GM18858 (cell line): ENCODE measurements around the gene DMPK.
A peak's percentile ranks its signal among the peaks of the same experiment; 100 is the strongest.

Experiments used
- ATAC-seq: cut with Tn5 transposase; IDR thresholded peaks from one replicate; pipeline ENCODE4 v1.9.1; 2021; ENCODE audit not compliant: unreplicated experiment

The DMPK gene

DNA sequence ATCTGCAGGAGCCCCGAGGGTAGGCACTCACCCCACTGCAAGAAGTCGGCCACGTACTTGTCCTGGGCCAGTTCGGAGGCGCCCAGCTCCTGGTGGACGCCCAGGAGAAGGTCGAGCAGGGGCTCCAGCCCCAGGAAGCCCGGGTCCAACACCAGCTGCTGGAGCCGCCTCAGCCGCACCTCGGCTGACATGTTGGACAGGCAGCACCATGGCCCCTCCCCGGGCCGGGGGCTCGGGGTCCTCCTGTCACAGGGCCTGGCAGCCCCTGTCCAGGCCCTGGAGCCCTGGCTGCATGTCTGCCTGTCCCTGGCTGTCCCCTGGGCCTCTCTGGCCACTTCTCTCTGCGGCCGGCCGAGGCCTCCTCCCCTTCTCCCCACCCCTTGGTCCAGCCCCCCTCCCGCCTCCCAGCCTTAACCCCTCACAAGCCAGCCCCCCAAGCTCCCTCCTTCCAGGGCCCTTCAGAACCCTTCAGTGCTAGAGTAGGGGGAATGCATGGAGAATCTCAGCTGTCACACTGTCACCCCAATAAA, at the start of gene DMPK:
DMPK (minus strand) TSS at position 329 of the 530 bp plus-strand sequence; CDS start at position 191, 138 bp downstream.
- no peak for ATAC-seq

- ATAC-seq = no peak
These were observed 46.7 kb upstream of the DMPK start for GRCh38 chr19:45828945-45829344.

- no peak for ATAC-seq
These were observed 46.2 kb upstream of the DMPK start for GRCh38 chr19:45828523-45828922.

DNA sequence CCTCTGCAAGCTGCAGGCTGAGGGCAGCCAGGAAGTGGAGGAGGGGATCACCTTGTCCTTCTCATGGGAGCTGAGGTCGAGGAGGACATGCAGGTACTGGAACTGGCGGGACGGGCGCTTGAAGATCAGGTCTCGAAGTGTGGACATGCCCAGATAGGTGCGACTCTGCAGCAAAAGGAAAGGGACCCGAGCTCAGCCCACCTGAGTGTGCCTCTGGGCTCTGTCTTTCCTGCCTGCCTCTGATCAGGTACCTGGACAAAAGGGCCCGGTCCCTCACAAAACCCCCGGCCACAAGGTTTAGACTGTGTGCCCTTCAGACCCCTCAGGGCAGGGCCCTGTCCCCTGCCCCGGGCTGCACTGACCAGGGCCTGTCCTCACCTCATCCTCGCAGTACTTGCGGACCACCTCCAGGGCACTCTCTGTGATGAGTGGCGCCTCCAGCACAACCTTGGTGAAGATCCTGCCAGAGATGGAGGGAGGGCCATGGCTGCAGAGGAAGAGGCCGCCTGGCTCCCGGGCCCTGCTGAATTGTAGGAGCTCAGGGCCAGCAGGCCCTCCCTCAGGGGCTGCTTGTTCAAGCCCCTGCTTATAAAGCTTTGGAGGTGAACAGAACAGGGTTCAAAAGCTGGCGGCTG, 45.3 kb upstream of the DMPK start:
- no peak for ATAC-seq

- no peak for ATAC-seq
These were observed 44.6 kb upstream of the DMPK start for GRCh38 chr19:45826934-45827333.

DNA sequence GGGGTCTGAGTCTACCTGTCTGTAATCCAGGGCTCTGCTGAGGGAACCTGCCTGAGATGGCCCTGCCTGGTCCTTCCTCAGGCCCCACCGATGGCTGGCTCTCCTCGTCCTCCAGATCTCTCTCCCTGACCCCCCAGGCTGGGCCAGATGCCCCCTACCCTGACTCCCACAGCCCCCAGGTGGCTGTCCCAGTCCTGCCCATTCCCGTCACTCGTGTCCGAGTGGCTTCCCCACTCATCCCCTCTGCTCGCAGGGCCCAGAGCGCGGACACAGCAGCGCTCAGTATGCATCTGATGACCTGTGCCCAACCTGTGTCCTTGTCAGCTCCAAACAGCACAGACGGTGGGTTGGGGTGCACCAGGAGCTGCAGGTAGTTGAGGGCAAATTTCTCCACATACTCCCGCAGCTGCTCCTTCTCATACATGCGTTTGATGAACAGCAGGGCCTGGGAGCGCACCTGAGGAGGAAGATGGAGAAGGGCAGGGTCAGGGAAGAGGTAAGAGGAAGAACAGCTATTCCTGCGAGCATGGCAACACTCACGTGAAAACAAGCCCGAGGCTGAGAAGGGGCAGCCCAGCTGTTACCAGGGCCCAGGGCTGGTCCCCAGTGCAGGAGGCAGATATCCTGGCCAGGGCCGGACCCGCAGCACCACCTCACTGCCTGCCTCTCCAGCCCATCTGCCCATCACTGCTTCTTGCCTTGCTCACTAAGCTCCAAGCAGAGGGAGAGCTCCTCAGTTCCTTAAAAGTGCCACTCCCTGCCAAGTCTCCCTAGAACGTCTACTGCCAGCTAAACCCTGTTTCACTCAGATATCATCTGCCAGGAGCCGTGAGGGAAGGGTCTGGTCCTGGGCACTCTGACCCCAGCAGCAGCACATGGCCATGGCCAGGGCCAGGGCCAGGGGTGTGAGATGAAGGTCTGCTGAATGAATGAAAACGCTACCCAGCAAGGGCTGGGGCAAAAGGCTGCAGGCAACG, 43.9 kb upstream of the DMPK start:
- ATAC-seq = no peak

DNA sequence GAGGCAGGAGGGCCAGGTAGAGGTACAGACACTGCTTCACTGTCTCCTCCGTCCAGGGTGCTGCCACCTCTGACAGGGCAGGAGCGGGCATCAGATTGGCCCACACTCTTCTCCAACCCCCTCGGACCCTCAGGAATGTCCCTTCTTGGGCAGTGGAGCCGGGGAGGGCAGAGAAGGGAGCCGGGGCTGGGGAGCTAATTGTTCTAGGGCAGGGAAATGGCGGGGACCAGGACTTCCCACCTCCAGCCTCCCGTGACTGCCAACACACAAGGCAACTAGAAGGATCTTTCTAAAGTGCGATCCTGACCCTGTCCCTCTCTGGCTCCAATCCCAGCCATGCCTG, 42.9 kb upstream of the DMPK start:
- ATAC-seq = no peak

DNA sequence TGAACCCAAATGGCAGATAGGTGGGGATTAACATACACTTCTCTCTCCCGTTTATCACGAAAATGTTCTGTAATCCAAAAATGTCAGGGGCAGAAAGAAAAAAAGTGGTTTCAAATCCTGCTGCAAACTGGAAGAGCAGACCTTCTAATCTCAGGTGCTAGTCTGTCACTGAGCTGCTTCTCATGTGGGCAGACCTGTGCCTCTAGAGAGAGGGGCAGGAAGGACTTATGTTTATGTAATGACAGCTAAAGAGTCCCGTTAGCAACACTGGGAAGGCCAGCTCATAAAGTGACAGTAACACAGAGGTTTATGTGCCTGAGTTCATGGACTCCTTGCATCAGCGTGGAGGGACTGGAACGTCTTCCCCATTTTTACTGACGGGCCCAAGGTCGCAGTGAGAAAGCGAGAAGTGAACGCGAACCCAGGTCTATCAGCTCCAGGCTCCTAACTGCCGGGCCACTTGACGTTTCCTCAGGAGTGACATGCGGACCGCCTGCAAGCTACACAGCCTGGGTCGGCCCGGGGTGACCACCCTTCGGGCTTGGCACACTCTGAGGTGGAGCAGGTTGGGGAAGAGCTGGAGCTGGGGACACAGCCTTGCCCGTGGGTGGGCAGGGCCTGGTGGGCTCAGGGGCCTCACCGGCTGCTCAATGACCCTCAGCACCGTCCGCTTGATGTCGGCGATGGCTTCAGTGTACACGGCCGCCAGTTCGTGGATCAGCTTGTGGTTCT, 42.4 kb upstream of the DMPK start:
- ATAC-seq = no peak

DNA sequence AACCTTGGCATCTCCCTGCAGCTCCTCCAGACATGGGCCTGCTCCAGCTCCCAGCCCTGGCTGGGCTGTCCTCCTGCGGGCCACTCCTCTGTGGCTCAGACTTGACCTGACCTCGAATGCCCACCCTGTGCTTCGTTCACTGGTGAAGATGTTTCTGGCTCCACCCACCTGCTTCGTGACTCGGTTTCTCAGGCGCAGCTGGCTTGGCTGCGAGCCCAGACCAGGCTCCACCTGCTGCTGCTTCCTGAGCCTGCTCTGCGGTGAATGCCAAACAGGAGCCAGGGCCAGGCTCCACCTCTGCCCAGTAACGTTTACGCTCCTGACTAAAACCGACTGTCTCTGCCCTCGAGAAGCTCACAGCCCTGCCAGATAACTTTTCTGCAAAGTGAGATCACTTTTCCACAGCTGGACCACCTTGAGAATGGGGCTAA, 41.8 kb upstream of the DMPK start:
- ATAC-seq = no peak

DNA sequence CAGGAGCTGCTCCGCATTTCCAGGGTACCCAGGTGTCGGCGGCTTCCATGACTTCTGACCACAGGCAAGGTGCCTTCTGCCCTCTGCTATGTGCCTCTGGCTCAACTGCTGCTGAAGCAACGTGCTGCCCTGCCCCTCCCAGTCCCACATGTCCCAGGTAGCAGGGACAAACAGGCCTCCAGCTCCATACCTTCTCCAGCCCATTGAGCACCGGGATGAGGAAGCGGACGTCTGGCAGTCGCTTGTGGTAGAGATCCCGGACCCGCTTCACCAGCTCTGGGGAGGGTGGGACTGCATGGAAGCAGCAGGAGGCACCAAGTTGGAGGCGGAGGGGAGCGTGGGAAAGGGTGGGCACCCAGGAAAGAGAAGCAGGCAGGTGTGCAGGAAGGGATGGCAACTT, 40.9 kb upstream of the DMPK start:
- no peak for ATAC-seq

DNA sequence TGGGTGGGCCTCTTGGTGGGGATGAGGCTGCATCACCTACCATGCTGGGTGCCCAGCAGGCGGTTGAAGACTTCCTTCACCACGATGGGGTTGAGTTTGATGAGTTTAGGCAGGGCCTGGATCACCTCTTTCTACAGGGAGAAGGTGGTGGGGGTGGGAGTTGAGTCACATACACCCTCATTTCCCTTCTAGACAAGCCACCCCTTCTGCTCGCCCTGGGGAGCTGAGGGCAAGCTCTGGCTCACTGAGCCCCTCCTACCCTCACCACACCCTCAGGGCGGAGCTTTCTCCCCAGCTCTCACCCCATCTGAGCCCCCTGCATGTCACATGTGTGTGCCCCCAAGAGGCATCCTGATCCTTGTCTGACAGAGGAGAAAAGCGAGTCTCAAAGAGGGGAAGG, 40.4 kb upstream of the DMPK start:
- no peak for ATAC-seq

- no peak for ATAC-seq
These were observed 39.3 kb upstream of the DMPK start for GRCh38 chr19:45821570-45821969.

DNA sequence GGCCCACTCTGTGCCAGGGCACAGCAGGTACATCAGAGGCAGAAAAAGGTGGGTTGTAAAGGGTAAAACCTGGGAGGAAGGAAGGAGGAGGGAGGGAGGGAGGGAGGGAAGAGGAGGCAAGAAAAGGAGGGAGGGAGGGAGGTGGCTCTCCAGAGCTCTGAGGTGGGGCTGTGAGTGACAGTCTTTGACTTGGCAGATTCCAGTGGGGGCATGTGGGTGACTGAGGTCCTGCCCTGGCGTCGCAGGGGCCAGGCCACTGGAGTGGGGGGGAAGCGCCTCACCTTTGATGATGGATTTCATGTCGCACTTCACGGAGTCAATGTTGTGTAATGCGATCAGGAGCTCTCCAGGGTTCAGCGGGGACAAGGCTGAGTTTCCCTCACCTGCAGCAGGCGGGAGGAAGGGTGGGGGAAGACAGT, 38.8 kb upstream of the DMPK start:
- no peak for ATAC-seq

GRCh38 chr19:45820413-45821102, 38.3 kb upstream of the DMPK start:
- no peak for ATAC-seq

GRCh38 chr19:45819769-45820168, 37.5 kb upstream of the DMPK start:
- no peak for ATAC-seq

DNA sequence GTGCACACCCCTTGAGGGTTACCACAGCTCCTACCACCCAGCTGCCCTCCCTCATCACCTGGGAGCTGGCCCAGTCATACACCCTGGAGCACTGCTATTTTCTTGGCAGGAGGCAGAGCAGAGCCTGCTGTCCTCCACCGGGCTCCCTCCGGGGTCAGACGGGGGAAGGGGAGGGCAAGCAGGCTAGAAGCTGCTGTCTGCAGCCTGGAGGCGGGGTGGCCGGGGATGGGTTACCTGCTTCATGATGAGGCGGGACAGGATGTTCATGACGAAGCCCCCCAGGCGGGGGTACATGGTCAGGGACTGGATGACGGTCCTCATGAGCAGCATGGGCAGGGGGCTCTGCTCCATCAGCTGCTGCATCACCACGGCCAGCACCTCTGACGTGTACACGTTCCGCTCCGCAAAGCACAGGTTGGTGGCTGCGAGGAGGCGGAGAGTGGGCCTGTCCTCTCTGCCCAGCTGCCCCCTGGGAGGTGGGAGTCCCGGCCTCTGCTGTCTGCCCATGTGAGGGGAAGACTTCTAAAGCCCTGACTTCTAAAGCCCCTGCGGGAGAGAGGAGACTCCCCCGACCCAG, 35.5 kb upstream of the DMPK start:
- ATAC-seq = no peak

DNA sequence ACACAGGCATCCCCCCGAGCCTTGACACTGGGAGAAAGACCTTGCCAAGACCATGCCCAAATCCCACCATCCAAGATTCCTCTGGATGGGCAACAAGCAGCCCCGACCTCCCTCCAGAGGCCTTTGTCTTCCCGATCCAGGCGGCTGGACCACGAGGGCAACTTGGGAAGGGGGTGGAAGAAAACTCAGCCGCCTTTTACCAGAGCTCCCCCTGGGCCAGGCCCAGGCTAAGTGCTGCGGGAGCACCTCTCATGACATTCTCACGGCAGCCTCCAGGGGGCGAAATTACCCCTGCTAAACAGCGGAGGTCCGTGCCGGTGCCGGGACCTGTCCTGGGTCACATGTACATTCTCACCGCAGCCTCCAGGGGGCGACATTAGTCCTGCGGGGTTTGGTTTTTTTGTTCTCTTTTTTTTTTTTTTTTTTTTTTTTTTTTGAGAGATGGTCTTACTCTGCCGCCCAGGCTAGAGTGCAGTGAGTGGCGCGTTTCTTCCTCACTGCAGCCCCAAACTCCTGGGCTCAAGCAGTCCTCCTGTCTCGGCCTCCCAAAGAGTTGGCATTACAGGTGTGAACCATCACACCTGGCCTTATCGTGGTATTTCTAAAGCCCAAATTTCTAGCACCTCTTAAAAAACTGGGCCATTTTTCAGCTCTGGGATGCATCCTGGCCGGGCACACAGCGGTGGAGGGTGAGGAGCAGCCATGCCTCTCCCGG, 34.9 kb upstream of the DMPK start:
- ATAC-seq = peak; percentile 73

DNA sequence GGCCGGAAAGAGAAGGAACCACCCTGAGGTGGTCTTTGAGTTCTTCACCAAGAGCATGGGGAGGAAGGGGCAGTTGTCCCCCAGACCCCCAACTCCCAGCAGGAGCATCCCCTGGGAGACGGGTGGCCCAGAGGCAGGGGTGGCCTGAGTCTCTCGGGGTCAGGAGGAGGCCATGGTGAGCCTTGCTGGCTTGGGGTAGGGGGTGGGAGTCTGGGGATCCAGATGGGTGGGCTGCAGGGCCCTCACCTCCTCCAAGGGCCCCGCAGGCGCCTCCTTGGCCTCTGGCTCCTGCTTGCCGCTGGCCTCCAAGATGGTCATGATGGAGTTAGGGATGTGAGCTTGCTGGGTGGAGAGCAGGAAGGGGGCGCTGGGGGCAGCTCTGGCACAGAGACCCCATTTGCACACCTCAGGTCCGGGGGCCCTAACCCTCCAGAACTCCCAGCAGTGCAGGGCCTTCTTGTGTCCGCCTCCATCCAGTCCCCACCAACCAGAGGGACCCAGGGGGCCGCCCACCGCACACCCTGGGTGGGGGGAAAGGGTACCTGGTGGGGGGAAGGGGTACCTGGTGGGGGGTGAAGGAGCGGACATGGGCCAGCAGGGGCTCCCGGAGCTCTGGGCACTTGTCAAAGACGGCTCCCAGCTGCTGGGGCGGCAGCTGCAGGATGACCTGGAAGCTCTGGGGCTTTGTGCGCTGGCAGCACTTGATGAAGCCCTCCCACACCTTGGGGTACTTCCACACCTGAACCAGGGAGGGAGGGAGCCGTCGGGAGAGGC, 34.1 kb upstream of the DMPK start:
- ATAC-seq = no peak
